KG1 (cell line): ENCODE measurements around the gene ATOSB.
A peak's percentile ranks its signal among the peaks of the same experiment; 100 is the strongest.

ENCODE experiments used
- DNase-seq: peaks from one replicate; lab custom pipeline; 2025; lab: John Stamatoyannopoulos, UW

ATOSB gene

GRCh38 chr9:35114113-35114839 is 1.4 kb downstream of the ATOSB start:
- peak; percentile 19 for DNase-seq

DNA sequence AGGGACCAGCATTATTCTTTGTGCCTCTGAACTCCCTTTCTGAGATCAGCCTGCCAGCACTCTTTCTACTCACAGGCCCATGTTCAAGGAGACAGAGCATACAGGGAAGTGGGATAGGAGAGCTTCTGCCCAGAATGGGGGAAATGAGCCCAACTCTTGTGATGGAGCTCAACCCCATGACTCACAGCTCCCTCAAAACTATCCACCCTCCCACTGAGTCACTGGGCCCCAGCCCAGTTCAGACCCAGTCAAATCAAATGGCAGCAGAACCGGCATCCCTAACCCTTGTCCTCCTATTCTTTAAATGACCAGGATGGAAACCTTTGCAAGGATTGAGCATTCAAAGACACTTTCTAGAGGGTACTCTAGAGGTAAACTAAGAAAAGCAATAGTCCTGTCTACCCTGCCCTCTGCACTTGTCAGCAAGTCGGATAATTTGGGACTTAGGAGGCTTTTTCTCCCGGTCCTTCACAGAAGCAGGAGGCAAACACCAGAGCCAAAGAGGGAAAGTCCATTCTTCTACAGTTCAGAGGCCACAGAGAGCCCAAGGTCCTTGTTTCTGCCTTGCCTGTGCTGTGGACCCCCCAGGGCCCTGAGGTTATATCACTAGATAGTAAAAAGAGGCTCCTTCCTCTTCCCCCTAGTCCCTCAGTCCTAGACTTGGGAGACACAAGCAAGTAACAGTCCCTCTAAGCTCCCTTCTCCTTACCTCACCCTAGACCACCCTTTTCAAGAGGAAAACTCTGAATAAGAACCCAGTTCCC is 3.2 kb downstream of the ATOSB start:
- no peak for DNase-seq

GRCh38 chr9:35111001-35111933 is 4.4 kb downstream of the ATOSB start:
- DNase-seq: peak; percentile 87

- no peak for DNase-seq
These were observed 5.3 kb downstream of the ATOSB start for GRCh38 chr9:35110327-35110761.

DNA sequence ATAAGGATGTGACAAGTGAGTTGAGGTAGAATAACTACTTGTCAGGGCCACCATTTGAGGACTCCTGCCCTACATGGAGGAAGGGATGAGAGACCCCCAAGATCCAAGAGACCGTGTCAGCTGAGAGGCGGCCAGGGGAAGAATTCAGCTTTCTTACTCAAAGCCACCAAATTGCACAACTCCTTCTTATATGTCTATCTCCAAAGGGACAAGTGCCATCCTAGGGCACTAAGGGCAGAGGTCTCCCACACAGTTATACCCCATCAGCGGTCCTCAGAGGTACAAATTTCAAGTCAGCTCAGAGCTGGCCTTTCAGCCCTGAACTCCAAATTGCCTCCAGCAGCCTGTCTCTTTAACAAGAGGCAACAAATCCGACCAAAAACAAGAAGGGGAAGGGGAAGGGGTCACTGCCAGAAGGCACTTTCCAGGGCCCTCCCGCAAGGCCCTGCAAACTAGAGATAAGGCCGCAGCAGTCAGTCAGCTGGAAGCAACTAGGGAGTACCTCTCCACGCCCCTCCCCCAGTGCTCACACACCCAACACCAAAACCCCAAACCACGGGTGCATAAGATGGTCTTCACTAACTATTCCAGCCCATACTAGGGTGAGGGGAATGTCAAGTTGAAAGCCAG is 6.6 kb downstream of the ATOSB start:
- DNase-seq: peak; percentile 5

GRCh38 chr9:35108461-35108860 is 7.2 kb downstream of the ATOSB start:
- DNase-seq: no peak

DNA sequence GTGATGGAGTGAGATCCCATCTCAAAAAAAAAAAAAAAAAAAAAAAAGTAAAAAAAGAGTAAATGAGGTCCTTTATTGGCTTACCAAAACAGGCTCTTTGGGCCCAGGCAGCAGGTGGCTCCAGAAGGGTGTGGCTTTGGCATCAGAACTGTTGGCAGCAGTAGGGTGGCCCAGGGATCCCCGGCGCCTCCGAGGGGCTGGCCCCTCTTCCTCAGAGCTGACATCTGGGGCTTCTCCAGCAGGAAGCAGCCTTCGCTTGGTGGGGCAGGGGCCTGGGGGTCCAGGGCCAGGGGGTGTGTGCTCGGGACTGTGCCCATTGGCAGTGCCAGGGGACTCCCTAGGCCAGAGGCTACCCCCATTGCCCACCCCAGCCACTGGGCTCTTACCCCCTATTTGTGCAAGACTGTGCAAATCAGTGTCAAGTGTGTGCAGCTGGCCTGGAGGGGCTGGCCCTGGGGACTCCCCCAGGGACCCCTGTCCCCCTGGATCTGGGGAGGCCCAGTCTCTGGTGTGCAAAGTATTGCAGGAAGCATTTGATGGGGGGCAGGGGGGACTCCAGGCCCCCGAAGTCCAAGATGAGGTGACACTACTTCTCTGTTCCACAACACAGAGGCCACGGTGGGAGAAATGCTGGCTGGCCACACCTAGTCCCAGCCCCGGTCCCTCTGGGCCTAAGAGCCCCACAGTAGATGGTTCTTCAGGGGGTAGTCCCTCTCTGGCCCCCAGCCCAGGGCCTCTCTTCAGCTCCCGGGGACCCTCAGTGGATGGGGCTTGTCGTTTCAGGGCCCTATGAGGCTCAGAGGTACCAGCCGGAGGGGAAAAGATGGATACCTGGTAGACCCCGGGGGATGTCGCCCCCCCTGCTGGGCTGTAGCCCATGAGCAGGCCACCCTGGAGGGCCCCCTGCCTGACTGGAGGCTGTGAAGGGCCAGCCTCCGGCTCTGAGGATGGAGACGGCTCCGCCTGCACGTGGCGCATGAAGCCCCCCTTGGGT is 8.1 kb downstream of the ATOSB start:
- DNase-seq: no peak

GRCh38 chr9:35106343-35106730 is 9.3 kb downstream of the ATOSB start:
- no peak for DNase-seq

GRCh38 chr9:35105571-35106342 is 9.9 kb downstream of the ATOSB start:
- no peak for DNase-seq

DNA sequence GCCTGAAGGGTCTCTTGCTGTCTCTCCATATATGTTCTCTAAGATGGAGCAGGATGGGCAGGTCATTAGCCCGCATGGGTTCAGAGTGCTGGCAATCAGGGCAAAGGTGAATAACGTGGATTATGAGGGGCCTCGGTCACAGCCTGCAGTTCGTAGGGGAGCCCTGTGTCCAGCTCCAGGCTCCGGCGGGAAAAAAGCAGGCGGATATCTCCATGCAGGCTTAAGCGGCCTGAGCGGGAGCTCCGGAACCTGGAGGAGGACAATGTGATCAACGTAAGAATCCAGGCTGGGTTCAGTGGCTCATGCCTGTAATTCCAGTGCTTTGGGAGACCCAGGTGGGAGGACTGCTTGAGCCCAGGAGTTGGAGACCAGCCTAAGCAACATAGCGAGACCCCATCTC is 10.5 kb downstream of the ATOSB start:
- DNase-seq: no peak

DNA sequence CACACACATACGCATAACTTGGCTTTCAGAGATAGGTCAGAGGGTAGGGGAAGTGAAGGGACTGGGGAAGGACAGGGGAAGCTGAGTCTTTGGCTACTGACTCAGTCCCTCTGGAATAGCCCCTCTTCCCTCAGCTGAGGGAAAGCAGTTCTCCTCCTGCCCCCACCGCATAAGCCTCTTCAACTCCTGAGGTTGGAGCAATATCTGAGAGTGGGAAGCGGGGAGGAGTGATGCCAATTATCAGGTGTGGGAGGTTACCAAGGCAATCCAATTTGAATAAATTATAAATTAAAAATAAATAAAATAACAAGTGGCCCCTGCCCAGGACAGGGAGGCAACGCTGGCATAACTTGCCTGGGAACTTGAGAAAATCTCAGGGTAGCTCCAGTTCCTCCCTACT is 11.1 kb downstream of the ATOSB start:
- no peak for DNase-seq

DNA sequence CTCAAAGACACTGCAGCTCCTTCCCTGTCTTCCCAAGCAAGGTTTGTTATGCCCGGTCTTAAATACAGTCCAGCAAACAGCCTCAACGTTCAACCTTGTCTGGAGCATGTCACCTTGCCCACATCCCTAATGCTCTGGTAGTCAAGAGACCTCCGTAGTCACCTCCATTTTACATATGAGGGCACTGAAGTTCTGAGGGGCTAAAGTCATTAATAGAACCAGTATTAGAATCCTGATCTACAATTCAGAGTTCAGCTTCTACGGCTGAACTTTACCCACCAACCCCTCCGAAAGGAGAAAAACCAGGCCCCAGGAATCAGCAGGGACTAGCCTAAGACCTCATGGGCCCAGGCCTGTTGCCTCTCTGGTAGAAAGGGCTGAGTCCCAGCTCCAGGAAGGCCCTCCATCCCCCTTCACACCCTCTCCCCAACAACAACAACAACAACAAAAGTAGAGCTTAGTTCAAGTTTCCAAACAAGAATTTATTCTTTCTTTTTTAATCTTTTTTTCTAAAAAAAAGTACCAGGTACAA is 11.9 kb downstream of the ATOSB start:
- no peak for DNase-seq

DNA sequence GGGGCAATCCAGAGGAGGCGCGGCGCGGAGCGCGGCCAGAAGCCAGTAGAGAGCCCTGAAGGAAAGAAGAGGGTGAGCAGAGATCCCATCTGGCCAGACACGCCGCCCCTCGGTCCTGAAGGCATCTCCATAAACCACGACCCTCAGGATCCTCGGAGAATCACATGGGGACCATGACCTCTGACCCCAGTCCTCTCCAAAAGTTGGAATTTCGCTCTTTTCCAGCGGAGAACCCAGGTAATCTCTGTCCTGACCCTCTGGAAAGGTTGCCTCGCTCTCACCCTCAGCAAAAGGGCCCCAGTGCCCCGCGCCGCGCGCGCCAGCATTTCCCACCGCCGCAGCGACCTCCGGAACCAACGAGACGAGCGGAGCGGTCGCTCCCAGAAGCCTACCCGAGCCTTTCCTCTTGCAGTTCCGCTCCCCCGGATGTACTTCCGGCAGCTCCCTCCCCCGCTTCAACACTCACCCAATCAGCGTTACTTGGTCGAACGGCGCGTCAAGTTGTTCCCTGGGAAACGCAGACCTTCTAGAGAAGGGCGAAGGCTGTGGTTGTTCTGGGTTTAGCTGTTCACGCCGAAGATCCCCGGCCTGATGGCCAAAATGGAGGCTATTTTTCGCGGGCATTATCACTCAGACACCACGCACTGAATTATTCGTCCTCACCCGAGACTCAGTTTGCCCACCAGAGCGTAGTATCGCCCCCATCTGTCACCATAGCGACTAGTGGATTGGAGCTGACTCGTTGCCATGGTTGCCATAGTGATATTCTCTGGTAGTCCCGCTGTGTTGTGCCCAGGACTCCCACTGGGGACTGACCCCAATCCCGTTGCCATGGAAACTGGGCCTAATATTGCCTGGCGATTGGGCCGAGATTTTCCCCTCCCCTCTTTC is 12.6 kb downstream of the ATOSB start, which contains the start of gene STOML2:
STOML2 (minus strand) TSS at position 363 of the 891 bp plus-strand sequence; CDS start at position 326, 37 bp downstream.
- DNase-seq: peak; percentile 66

- DNase-seq: no peak
These were observed 13.2 kb downstream of the ATOSB start for GRCh38 chr9:35102465-35102768.

DNA sequence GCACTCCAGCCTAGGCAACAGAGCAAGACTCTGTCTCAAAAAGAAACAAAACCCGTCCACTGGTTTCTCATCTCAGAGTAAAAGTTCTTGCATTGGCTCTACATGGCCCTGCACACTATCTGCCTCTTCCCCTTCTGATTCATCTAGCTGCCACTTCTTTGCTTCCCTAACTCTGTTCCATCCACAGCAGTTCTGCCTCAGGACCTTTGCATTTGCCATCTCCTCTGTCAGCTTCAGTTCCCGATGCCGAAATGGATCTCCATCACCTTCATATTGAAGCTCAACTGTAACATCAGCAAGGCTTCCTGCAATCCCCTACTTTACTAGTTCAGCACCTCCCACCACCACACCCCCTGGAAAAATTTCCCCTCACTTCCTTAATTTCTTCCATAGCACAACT is 18.1 kb downstream of the ATOSB start:
- no peak for DNase-seq

DNA sequence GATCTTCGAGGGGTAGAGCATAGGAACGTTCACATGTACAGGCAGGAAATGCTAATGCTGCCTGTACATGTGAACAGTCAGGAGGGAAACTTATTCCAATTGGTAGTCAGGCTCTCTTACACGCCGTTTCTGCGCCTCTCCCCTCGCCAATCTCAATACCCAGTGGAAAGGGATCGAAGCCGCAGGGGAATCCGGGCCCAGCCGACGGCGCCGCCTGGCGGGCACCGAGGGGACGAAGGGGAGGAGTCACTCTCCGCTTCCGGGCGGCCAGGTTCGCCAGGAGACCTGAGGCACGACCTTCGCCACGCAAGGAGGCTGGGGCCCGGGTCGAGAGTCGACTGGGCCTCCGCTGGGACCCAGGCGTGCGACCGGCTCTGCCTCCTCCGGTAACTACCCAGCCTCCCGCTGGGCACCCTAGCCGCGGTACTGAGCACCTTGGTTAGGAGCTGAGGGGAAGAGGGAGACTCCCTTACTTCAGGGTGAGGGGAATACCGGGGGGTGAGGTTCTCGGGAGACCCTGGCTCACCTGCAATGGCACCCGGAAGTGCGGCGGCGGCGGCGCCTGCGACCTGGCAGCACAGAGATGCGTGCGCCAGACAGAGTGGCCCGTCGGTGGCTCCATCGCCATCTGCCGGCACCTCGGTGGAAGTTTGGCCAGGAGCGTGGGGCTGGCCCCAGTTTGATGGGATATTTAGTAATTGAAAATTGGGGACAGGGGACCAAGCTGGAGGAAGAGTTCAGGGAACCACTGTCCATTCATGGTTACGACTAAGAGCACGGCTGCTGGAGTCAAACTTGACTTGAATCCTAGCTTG is 19.4 kb downstream of the ATOSB start, which contains the start of gene PIGO:
PIGO (minus strand) TSS at position 557 of the 815 bp plus-strand sequence. CDS start 1,026 bp downstream, outside the sequence.
- peak; percentile 85 for DNase-seq

DNA sequence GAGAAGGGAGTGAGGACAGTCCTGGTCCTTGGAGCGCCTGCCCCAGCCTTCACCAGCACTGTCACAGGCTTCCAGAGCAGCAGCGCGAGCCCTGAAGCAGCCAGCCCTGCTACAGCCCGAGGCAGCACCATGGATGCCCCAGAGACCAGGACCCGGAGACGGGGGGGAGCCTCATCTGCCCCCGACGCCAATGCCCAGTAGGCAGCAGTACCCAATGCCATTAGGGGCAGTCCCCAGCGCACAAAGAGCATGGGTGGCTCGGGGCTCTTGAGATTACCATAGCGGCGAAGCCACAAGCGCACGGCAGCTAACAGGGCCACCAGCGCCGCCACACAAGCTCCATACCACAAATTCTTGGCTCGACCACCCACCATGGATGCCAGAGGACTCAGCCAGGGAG is 24.1 kb downstream of the ATOSB start:
- DNase-seq: no peak

DNA sequence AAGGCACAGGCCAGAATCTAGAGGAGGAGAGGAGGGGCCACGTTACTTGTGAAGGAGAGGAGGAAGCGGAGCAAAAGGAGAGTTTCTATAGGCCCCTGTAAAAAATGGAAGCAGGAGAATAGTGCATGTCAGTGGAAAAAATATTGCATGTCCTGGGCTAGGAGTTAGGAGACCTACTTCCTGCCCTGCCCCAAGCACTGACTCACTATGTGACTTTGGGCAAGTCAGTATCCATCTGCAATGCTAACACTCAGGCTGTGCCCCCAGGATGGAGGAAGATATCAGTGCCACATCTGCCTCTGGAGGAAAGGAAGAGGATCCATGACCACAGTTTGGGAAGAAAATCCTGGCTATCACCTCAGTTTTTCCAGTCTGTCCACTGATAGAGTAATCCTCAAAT is 26.2 kb downstream of the ATOSB start:
- no peak for DNase-seq
